Hindlimb muscle (tissue), 1 donor: ENCODE measurements around the gene UBAC2. TPM values are rescaled to one million over a fixed set of nuclear protein-coding genes. Genes with fewer than 3 reads are reported as not detected.

Source experiments
- DNase-seq: peaks from one replicate; pipeline ENCODE4 v3.0.0-alpha.2; 2013
- polyA plus RNA-seq: library from polyadenylated mRNA; unstranded; fragments of 120-200 nt; gene quantifications from one replicate; pipeline ENCODE4 v1.2.1, GENCODE V29; 2013; ENCODE audit not compliant: insufficient read length

Gene UBAC2
- polyA plus RNA-seq, result 89.7 TPM

- DNase-seq, result peak; percentile 98
Measured at GRCh38 chr13:99200432-99201167, at the start of gene UBAC2. UBAC2 (plus strand) TSS chr13:99200854; CDS start chr13:99200909, 55 bp downstream.

- no peak for DNase-seq
Measured at GRCh38 chr13:99151516-99151915, 49.1 kb upstream of the UBAC2 start.

- DNase-seq, result no peak
Measured at GRCh38 chr13:99153219-99153618, 47.4 kb upstream of the UBAC2 start.

- DNase-seq, result no peak
Measured at GRCh38 chr13:99154064-99154463, 46.6 kb upstream of the UBAC2 start.

GRCh38 chr13:99155821-99156220 is 44.8 kb upstream of the UBAC2 start:
- no peak for DNase-seq

GRCh38 chr13:99157046-99157445 is 43.6 kb upstream of the UBAC2 start:
- no peak for DNase-seq

GRCh38 chr13:99158846-99159245 is 41.8 kb upstream of the UBAC2 start:
- DNase-seq, result no peak

GRCh38 chr13:99159331-99160061 is 41.2 kb upstream of the UBAC2 start:
- DNase-seq, result no peak

GRCh38 chr13:99160415-99160814 is 40.2 kb upstream of the UBAC2 start:
- no peak for DNase-seq

GRCh38 chr13:99161512-99161911 is 39.1 kb upstream of the UBAC2 start:
- DNase-seq, result no peak

GRCh38 chr13:99162567-99163361 is 37.9 kb upstream of the UBAC2 start:
- DNase-seq, result no peak

- no peak for DNase-seq
Measured at GRCh38 chr13:99164226-99164625, 36.4 kb upstream of the UBAC2 start.

GRCh38 chr13:99165753-99166587 is 34.7 kb upstream of the UBAC2 start:
- no peak for DNase-seq

- DNase-seq, result no peak
Measured at GRCh38 chr13:99172951-99173350, 27.7 kb upstream of the UBAC2 start.

GRCh38 chr13:99173606-99174005 is 27.0 kb upstream of the UBAC2 start:
- DNase-seq, result no peak

- no peak for DNase-seq
Measured at GRCh38 chr13:99174533-99175100, 26.0 kb upstream of the UBAC2 start.

- peak; percentile 51 for DNase-seq
Measured at GRCh38 chr13:99176309-99177276, 24.1 kb upstream of the UBAC2 start.

GRCh38 chr13:99178636-99179035 is 22.0 kb upstream of the UBAC2 start:
- DNase-seq, result no peak

GRCh38 chr13:99179460-99179859 is 21.2 kb upstream of the UBAC2 start:
- DNase-seq, result no peak

GRCh38 chr13:99182439-99182838 is 18.2 kb upstream of the UBAC2 start:
- no peak for DNase-seq

GRCh38 chr13:99185606-99186005 is 15.0 kb upstream of the UBAC2 start:
- no peak for DNase-seq
